ENCODE results near the gene KCNJ12.

DNA sequence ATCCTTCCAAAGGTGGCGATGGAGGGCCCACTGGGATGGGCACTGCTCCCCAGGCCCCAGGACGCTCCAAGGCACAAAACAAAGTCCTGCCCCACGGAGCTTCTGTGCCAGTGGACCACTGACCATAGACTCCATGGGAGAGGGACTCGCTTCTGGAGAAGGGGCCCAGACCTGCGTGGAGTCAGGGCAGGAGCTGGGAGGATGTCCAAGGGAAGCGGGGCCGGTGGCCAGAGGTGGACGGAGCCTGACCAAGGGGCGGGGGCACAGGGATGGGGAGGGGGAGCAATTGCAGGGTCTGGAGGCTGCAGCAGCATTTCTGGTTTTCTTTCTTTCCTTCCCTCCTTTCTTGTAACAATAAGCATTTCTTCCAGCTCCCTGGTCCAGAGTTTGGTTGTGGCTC is 14.1 kb downstream of the KCNJ12 start:
- TF ChIP-seq, protein P1, sequence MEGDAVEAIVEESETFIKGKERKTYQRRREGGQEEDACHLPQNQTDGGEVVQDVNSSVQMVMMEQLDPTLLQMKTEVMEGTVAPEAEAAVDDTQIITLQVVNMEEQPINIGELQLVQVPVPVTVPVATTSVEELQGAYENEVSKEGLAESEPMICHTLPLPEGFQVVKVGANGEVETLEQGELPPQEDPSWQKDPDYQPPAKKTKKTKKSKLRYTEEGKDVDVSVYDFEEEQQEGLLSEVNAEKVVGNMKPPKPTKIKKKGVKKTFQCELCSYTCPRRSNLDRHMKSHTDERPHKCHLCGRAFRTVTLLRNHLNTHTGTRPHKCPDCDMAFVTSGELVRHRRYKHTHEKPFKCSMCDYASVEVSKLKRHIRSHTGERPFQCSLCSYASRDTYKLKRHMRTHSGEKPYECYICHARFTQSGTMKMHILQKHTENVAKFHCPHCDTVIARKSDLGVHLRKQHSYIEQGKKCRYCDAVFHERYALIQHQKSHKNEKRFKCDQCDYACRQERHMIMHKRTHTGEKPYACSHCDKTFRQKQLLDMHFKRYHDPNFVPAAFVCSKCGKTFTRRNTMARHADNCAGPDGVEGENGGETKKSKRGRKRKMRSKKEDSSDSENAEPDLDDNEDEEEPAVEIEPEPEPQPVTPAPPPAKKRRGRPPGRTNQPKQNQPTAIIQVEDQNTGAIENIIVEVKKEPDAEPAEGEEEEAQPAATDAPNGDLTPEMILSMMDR (tag by site-specific recombination; IDR thresholded peaks at IDR 0.05): no peak
- TF ChIP-seq ZBTB21 (tag by site-specific recombination; IDR thresholded peaks at IDR 0.05) (no peak), ZNF2 (tag by site-specific recombination; IDR thresholded peaks at IDR 0.05) (no peak), ZNF184 (tag by site-specific recombination; IDR thresholded peaks at IDR 0.05) (no peak), ZNF274 (IDR thresholded peaks at IDR 0.05; ENCODE audit: low read length) (no peak), ZNF274 (tag by site-specific recombination; IDR thresholded peaks at IDR 0.05; ENCODE audit: borderline replicate concordance) (no peak), ZNF394 (tag by site-specific recombination; IDR thresholded peaks at IDR 0.05; ENCODE audit: borderline replicate concordance) (no peak), ZNF223 (tag by site-specific recombination; IDR thresholded peaks at IDR 0.05) (no peak), ZNF747 (tag by site-specific recombination; IDR thresholded peaks at IDR 0.05) (no peak), ZNF529 (tag by site-specific recombination; IDR thresholded peaks at IDR 0.05; ENCODE audit: insufficient replicate concordance) (no peak), PRDM2 (tag by site-specific recombination; IDR thresholded peaks at IDR 0.05; ENCODE audit: borderline replicate concordance) (no peak), ZNF623 (tag by site-specific recombination; IDR thresholded peaks at IDR 0.05) (no peak), ZNF791 (tag by site-specific recombination; IDR thresholded peaks at IDR 0.05) (no peak), BCL11B (tag by site-specific recombination; IDR thresholded peaks at IDR 0.05; ENCODE audit: low read depth) (no peak)
- TF ChIP-seq, protein P2, sequence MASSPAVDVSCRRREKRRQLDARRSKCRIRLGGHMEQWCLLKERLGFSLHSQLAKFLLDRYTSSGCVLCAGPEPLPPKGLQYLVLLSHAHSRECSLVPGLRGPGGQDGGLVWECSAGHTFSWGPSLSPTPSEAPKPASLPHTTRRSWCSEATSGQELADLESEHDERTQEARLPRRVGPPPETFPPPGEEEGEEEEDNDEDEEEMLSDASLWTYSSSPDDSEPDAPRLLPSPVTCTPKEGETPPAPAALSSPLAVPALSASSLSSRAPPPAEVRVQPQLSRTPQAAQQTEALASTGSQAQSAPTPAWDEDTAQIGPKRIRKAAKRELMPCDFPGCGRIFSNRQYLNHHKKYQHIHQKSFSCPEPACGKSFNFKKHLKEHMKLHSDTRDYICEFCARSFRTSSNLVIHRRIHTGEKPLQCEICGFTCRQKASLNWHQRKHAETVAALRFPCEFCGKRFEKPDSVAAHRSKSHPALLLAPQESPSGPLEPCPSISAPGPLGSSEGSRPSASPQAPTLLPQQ (tag by site-specific recombination; IDR thresholded peaks at IDR 0.05): no peak
